Urothelium cell line (cell line): ENCODE data around the gene HES2.
"Not testable (repeated sequence)": the region's sequence is repeated elsewhere in the genome, so short reads cannot be mapped to it uniquely, and the experiment has no call there.

Experiments
- DNase-seq: peaks from one replicate; pipeline ENCODE4 v3.0.0; 2011; ENCODE audit warnings: low spot score, mixed read lengths
- FAIRE-seq: peaks from 2 replicates; lab custom pipeline; 2011; peaks lifted over from hg19 to GRCh38; lab: Jason Lieb, UNC

HES2 gene

GRCh38 chr1:6419397-6419803, 319 bp downstream of the HES2 start:
- DNase-seq (no peak), FAIRE-seq (no peak)

- DNase-seq (no peak), FAIRE-seq (no peak)
These were observed 887 bp downstream of the HES2 start for GRCh38 chr1:6418668-6419396.

- DNase-seq (no peak), FAIRE-seq (no peak)
These were observed 1.6 kb downstream of the HES2 start for GRCh38 chr1:6417961-6418667.

GRCh38 chr1:6416906-6417305, 2.8 kb downstream of the HES2 start:
- DNase-seq (no peak), FAIRE-seq (no peak)

GRCh38 chr1:6416295-6416656, 3.4 kb downstream of the HES2 start:
- FAIRE-seq (no peak), DNase-seq (no peak)

GRCh38 chr1:6414881-6415626, 4.7 kb downstream of the HES2 start:
- FAIRE-seq (no peak), DNase-seq (no peak)

- DNase-seq = peak; percentile 50
- no peak for FAIRE-seq
These were observed 5.3 kb downstream of the HES2 start for GRCh38 chr1:6414443-6414844.

- DNase-seq (no peak), FAIRE-seq (no peak)
These were observed 6.8 kb downstream of the HES2 start for GRCh38 chr1:6412896-6413295.

GRCh38 chr1:6410248-6410893, 9.3 kb downstream of the HES2 start:
- FAIRE-seq = no peak
- DNase-seq = no peak

GRCh38 chr1:6409733-6410132, 10.0 kb downstream of the HES2 start:
- no peak for FAIRE-seq

GRCh38 chr1:6409053-6409452, 10.7 kb downstream of the HES2 start:
- DNase-seq (no peak), FAIRE-seq (no peak)

More at GRCh38 chr1:6409733-6410132, 10.0 kb downstream of the HES2 start:
- no peak for DNase-seq

- no peak for FAIRE-seq
These were observed 11.7 kb downstream of the HES2 start for GRCh38 chr1:6408023-6408422.

GRCh38 chr1:6401673-6402072, 18.0 kb downstream of the HES2 start:
- DNase-seq = no peak

More at GRCh38 chr1:6408023-6408422, 11.7 kb downstream of the HES2 start:
- DNase-seq = no peak

GRCh38 chr1:6399294-6399693, 20.4 kb downstream of the HES2 start:
- no peak for FAIRE-seq
- no peak for DNase-seq

More at GRCh38 chr1:6401673-6402072, 18.0 kb downstream of the HES2 start:
- FAIRE-seq = no peak

GRCh38 chr1:6397844-6398441, 21.8 kb downstream of the HES2 start:
- no peak for FAIRE-seq
- DNase-seq = no peak

- FAIRE-seq (no peak), DNase-seq (no peak)
These were observed 22.7 kb downstream of the HES2 start for GRCh38 chr1:6396998-6397397.

GRCh38 chr1:6395781-6396244, 23.9 kb downstream of the HES2 start:
- FAIRE-seq, DNase-seq: not testable (repeated sequence)

- not testable (repeated sequence) for FAIRE-seq, DNase-seq
These were observed 24.6 kb downstream of the HES2 start for GRCh38 chr1:6395130-6395529.

GRCh38 chr1:6393400-6394187, 26.1 kb downstream of the HES2 start, which contains the start of gene ACOT7:
Gene ACOT7 (minus strand): TSS chr1:6393767. CDS start chr1:6393399, 368 bp downstream.
- DNase-seq = peak; percentile 90
- FAIRE-seq = no peak
